Stimulated activated CD8-positive, alpha-beta memory T cell treated with anti-CD3 and anti-CD28 coated beads, Interleukin-15, amount 100 ng/mL, for 48 hours (primary cell): Measurements from ENCODE around the gene ARL15.

ENCODE experiments used
- DNase-seq, 2 donors: peaks; one replicate each; pipeline ENCODE4 v3.0.0-alpha.2; 2020; ENCODE audit warnings: low read depth in 2 of 2

ARL15 gene

DNA sequence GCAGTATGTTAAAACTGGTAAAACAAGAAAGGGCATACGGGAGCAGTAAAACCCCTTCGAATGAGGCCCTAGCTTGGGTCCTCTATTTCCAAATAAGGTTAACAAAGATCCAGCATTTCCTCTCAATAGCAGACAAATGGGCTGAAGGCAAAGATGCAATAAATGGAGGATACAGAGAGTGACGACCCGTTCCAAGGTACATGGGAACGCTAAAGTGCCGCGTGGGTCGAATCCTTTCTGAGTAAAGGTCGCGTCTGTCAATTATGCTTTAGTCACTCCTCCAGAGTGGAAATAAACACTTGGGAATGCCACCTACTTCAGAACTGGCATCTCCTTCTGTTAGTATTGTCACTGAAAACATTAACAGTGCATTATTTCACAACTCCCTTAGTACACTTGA is 24.7 kb downstream of the ARL15 start:
- DNase-seq = no peak

DNA sequence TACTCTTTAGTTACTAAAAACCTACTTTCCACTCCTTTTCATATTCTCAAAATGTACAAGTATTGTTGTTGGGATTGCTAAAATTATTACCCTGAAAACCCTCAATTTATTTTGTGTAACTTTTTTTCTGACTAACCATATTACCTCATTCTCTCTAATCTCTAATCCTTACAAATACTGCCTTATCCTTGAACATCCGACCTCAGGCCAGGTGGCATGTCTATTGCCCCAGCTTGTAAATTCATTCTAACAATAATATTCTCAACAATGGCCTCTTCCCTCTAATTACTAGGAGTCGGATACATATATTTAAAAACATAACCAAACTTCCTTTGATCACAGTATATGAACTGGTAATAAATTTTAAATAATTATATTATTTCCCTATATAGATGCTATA is 25.8 kb downstream of the ARL15 start:
- no peak for DNase-seq

DNA sequence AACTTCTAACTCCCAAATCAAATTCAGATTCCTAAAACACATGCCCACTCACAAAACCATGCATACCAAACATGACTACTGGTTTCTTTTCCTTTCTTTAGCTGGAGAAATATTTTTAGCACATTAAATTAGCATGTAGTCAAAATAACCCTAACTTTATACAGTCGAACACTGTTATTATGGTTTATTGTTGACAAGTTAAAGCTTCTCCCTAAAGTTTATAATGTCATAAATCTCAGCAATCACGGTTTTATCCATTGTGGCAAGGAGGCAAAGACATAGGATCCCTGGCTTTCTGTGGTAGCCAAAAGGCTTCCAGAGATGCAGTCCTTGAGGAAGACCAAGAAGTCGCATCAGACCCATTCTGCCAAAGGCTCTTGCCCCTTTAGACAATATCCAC is 27.5 kb downstream of the ARL15 start:
- DNase-seq = no peak

DNA sequence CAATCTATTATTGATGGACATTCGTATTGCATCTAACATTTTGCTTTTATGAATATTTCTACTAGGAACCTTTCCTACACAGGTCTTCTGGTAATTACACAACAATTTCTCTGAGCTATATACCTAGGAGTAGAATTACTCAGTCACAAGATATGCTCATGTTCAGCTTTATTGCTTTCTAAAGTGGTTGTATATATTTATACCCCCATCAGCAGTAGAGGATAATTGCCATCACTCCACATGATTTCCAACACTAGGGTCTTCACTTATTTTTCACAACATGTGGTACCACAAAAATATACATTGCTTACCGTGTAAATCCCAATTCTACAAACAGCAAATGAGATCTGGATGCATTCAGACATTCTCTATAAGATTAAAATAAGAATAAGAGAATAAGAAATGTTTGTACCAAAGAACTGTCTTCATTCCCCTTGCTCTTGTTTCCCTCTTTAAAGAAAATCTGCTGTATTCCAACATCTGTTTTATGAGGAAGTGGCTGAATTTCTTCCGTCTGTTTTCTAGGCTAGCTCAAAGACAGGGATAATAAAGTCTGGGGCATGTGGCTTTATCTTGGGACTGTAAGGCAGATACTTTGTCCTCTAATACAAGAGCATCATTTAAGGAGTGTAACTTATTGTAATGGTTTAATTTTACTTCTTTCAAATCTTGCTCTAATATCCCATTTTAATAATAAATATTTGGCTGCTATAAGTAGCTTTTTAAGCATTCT is 28.2 kb downstream of the ARL15 start:
- DNase-seq = no peak

DNA sequence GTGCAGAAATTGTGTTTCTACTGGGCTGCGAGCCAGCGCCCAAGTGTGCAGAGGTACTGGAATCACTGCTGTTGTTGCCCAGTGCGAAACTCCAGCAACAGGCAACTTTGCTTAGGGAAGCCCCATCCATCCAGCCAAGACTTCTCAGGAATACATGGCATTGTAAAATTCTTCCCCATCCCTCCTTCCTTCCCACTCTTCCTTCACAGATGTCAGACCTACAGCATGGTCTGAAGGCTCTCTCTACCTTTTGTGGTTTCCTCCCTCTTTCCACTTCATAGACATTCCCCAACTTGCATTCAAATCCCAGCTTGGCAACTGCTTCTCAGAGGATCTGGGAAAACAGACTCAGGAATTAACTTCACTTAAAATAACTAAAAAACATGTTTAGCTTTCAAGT is 30.4 kb downstream of the ARL15 start:
- DNase-seq = no peak

DNA sequence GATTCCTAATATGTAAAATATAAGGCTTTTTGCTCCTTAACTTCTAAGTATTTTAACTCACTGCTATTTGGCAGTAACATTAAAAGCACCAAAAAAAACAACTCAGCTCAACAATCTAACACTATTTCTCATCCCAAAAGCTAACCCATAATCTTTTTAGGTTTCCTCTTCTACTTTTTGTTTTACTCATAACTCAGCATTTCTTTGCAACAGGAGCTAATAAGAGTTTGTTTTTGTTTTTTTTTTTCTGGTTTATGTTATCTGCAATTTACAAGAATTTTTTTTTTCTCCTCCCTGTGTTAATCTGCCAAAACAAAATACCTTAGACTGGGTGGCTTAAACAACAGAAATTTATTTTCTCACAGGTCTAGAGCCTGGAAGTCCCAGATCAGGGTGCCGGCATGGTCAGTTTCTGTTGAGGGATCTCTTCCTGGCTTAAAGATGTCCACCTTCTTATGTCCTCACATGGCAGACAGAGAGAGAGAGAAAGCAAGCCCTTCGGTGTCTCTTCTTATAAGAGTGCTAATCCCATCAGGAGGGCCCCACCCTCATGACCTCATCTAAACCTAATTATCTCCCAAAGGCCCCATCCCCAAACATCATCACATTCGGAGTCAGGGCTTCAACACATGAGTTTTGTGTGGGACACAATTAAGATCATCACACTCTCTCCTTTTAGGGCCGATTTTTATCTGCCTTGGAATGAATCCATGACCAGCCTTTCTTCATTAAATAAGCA is 31.2 kb downstream of the ARL15 start:
- DNase-seq = no peak

DNA sequence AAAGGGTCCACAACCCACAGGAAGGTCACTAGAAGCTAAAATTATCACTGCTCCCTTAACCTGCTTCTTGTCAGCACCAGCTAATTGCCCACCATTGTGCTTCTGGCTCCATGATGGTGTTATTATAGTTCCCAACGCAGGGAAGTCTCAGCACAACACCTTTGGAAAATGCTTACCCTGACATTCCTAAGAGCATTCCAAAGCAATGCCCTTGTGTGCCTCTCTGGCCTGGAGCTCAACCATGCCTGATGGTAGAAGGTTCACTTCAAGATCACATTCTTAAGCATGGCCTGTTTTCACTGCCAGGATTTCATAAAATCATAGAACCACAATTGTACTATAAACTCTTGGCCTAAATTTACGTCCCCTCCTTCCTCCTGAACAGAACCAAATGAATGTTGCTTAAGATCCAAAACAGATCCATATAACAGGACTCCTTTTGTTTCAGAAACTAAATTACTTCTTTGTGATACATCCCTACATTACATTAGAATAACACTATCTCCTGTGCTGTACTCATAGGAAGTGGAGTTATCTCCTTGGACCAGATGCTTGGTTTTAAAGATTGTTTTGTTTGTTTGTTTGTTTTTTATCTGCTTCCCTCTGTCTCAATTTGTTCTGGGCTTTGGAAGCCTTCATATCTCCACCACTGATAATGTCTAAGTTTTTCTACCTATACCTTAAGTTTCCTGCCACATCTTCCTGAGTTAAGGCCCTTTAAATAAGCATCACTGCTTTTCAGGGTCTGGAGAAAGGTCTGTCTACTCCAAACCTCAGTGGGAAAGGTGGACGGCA is 32.1 kb downstream of the ARL15 start:
- no peak for DNase-seq

DNA sequence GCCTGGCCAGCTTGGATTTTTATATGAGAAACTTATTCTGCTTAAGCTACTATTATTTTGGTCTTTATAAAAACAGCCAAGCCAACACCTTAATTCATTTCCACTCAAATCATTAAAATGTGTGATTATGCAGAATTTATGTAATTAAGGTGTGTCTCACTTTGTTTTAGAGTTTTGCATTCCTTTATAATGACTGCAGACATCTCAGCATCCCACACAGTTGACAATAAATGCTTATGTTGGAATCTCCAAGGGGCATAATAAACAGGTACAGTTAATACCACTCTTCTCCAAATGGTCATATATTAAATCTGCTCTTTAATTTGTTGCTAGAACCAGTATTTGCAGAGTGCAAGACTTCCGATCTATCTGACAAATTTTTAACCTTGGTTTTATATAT is 34.3 kb downstream of the ARL15 start:
- DNase-seq = no peak

DNA sequence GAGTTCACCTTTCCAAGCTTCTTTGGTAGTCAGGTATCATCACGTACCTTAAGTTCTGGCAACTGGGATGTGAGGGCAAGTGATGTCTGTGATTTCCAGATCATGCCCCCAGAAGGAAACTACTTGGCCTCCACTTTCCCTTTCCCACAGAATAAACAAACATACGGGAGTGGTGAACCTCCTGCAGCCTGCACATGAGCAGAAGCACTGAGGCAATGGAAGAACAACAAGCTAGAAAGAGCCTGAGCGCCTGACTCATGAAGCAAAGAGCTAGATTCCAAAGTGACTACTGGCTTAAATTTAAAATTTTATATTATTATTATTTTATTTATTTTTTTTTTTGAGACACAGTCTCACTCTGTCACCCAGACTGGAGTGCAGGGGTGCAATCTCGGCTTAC is 35.0 kb downstream of the ARL15 start:
- no peak for DNase-seq

DNA sequence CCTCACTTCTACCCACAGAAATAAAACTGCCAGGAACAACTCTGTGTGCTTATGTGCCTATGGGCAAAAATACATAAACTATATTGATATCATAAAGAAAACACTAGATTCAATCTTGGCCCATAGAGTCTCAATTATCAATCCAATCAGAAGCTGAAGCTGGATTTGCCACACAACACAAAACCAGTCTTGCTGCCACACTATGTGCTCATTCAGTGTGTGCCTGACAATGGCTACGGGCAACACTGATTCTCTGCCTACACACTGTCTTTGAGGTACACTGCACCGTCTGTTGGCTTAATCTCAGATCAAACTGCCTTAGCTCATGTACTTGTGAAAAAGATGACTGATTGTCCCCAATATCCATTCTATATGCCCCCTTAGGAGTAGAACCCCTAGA is 35.4 kb downstream of the ARL15 start:
- no peak for DNase-seq

DNA sequence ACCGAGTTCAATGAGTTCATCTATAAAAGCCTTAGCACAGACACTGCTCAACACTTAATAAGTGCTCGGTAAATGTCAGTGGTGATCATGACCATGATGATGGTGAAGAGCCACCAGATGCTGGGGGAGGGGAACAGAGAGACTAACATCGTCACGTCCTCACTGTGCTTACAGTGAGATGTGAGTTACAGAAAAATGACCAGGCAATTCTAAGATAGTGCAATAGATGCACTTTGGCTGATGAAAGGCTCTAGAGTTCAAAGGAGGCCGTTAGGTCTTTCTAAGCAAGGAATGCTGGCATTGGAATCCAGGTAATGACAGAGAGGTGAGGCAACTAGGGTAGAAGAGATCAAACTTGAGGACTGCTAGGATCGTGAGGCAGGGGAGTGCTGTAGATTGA is 36.7 kb downstream of the ARL15 start:
- DNase-seq = no peak

DNA sequence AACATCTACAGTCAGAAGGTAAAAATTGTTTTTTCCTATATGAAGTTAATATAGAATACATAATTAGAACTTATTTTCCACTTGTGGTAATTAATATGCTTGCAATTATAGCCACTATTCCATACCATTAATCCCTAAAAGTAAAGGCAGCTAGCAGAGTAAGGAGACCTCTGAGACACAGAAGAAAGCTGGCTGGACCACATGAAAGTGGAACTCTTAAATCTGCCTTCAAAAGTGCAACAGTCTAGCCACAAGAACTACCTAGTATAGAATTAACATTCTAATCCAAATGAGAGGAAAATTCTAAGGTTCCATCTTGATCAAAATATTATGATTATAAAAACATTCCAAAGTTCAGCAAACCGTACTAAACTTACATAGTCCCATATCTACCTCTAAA is 37.6 kb downstream of the ARL15 start:
- no peak for DNase-seq

DNA sequence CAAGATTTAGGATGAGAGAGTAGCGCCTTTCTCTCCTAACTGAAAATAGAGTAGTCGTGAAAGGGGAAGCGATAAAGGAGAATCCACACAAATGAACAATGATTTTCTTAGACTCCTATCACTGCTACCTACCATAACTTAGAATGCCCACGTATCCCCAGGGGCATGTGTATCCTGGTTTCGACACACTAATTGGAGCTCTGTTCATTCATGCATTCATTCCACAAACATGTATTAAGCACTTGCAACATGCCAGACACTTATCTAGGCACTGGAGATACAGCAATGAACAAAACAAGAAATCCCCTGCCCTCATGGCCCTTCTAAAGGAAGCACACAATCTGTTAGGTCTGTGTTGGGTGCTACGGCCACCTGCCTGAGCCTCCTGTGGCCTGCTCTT is 40.0 kb downstream of the ARL15 start:
- DNase-seq = no peak

DNA sequence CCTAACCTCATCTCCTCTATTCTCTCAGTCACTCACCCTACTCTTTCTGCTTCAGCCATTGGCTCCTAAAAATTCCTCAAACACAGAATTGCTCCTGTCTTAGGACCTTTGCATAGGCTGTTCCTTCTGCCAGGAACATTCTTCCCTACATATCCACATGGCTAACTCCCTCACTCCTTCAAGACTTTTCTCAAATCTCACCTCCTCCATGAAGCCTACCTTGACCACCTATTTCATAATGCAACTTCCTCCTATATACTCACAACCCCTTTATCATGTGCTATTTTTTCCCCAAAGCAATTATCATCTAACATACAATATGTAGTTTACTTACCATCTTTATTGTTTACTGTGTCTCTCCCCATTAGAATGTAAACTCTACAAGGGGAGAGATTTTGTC is 45.8 kb downstream of the ARL15 start:
- DNase-seq = no peak

DNA sequence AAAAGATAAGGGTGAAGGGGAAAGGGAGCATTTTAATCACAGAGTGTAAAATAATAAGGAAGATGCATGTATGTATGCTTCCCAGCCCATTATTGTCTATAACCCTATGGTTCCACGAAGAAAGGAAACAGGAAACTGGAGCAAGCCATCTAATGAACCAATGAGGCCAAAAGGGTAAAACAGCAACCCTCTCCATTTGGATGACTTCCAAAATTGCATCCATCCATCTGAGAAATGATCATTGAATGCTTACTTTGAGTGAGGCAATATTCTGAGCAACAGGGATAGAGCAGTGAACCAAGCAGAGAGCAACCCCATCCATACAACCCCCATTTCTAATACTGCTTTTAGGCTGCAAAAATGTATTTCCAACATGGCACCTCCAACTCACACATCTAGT is 46.9 kb downstream of the ARL15 start:
- DNase-seq = no peak

DNA sequence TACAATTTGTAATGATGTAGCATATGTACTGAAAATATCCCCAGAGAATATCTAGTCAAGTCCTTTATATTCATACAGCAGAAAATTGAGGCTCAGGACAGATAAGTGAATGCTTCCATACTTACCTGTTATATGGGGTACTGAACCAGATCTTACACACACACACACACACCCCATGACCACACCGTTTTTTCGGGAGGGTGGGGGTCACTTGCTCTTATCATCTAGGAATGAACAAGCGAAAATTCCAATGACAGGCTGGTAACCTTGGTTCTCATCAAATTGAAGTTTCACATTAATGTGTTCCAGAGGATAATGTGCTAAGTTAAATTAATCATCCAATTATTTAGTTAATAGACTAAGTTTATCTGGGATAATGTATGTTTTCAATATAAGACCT is 48.8 kb downstream of the ARL15 start:
- no peak for DNase-seq

DNA sequence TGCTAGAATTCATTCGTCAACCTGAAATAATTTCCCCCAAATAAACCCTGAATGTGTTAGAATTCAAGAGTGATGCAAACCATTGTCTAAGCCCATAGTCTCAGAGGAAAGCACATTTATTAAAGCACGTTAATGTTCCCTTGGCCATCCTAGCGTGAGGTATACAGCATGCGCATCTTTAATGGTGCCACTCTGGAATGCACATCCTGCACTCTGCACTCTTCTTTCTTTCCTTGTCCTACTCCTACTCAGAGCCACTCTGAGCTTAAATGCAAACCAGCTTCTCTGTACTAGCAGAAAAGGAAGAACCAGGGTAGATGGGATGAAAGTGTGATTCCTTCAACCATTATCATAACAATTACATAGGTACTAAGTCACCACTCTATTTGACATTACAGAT is 50.4 kb downstream of the ARL15 start:
- no peak for DNase-seq

DNA sequence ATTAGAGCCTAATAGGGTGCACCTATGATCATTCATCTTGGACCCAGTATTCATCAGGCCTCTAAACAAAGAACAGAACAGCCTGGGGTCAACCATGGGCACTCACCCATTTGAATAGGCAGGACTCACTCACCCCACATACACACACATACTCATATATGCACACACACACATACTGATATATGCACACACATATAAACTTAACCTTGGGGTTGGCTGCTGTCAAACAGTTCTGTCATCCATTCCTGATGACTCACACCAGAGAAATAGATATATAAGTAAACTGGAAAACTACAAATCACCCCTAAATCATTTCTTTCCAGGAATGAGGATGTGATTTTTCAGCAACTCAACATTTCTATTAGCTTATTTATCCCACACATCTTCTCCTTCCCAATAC is 51.3 kb downstream of the ARL15 start:
- no peak for DNase-seq

DNA sequence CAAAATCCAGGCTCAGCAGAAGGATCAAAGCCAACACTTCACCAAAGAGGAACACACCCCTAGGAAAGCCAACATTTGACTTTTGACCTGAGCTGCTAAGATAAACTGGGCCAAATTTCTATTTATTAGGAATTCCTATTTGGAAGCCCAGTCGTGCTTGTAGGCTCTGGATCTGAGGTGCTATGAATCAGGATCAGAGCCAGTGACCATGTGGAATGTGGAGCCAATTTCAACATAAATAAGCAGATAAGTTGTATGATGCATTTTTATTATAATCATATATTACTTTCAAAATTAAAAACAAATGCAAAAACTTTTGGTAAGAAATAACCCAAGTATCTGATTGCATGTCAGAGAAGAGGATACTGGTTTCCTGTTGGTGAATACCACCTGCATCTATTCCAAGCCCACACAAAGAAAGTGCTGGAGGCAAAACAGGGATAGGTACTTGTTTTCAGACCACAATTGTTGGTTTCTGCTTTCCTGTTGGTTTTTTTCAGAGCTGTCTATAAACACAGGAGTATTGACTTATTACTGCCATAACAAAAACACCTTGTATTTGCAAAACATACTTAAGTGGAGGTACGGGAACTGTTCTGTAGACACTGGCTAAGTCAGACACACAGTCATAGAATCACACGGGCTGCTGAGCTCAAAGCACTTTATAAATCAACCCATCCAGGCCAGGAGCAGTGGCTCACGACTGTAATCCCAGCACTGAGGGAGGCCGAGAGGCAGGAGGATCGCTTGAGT is 52.8 kb downstream of the ARL15 start:
- DNase-seq = no peak

DNA sequence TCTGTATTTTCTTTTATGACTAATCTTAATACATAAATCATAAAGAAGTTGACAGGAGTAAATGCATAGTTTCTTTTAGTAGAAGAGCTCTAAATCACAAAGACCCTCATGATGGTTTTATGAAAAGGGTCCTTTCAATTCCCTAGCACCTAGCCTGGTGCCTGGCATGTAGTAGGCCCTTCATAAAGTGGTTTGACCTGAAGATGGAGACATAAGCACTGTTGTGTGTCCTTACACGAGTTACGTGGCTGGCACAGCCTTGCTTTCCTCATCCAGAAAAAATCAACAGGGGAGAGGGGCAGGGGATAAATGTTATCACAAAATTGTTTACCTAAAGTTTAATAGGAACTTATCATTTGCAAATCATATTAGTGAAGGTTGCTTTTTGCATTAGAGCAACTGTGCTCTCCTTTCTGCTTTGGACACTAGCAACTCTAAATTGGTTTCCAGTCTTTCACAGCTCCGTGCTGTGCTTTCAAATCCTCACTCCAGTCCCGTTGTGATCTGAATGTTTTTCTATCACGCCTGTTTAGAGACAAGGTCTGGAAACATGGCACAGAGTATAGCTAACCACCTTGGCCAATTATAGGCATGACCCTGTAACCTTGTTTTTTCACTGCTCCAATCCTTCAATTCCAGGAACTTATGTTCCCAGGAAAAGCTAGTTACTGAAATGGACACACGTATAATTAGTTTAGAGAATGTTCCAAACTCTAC is 55.7 kb downstream of the ARL15 start:
- DNase-seq = no peak

DNA sequence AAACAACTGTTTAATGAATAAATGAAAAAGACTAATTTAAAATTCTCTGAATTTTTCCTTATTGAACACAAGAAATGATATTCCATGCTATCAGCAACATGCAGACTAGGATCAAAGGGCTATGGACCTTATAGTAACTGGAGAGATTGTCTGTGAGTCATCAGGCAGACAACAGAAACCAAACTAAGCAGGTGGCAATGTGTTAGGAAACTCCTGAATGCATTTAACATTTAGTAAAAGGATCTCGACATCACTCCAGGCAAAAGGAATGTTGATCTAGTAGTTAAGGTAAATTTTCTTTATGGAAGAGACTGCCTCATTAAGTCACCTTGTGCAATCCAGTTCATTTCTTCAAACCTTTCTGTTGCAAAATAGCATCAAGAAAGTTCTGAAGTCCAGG is 58.4 kb downstream of the ARL15 start:
- no peak for DNase-seq
